Measurements from ENCODE around the gene RCL1.

The RCL1 gene

GRCh38 chr9:4798281-4799032 lies 5.7 kb downstream of the RCL1 start:
- Histone ChIP-seq H3K4me2 (ENCODE audit: insufficient read depth, low read length, poor library complexity, severe bottlenecking) (no peak overlapping the region), H3K36me3 (replicated peaks in 1 of 2; ENCODE audit: control insufficient read depth in 2 of 2, insufficient read depth in 2 of 2, low read length in 2 of 2) (no peaks in the 10 kb centered on the region), H4K91ac (ENCODE audit: low read depth, low read length, poor library complexity) (no peak overlapping the region), H2BK5ac (ENCODE audit: low read length) (no peak overlapping the region), H3K9ac (ENCODE audit: low read depth, low read length, poor library complexity) (no peak overlapping the region), H2AFZ (ENCODE audit: low read length) (no peak overlapping the region), H3K79me1 (ENCODE audit: low read depth, low read length) (peaks cover 2% of the 10 kb centered on the region), H3K27ac (replicated peaks; ENCODE audit: low read length) (no peak overlapping the region), H3K18ac (ENCODE audit: low read length) (no peak overlapping the region), H3K27me3 (ENCODE audit: control insufficient read depth in 3 of 3, insufficient read depth in 3 of 3, low read depth in 1 of 3, low read length in 3 of 3) (no peaks in the 10 kb centered on the region), H3K9me3 (replicated peaks in 1 of 2; ENCODE audit: control insufficient read depth in 2 of 2, insufficient read depth in 1 of 2, low read depth in 1 of 2, low read length in 2 of 2) (no peaks in the 10 kb centered on the region), H4K8ac (ENCODE audit: low read depth, low read length) (no peak overlapping the region), H3K4ac (ENCODE audit: low read length) (no peak overlapping the region), H3K4me1 (ENCODE audit: control insufficient read depth in 2 of 2, insufficient read depth in 1 of 2, low read depth in 1 of 2, low read length in 2 of 2) (peaks cover 0 to 13% of the 10 kb centered on the region in 2 donors), H2AK5ac (ENCODE audit: low read depth, low read length) (no peak overlapping the region), H2BK15ac (ENCODE audit: low read length) (no peak overlapping the region), H2BK12ac (ENCODE audit: low read length) (no peak overlapping the region), H2BK120ac (ENCODE audit: low read depth, low read length) (no peak overlapping the region), H3K4me3 (ENCODE audit: low read length in 2 of 2) (no peak overlapping the region), H3K14ac (ENCODE audit: low read length) (no peak overlapping the region), H3K23ac (ENCODE audit: low read depth, low read length, poor library complexity) (no peak overlapping the region)
- no peak for DNase-seq (ENCODE audit: low spot score)
- WGBS, 2 donors (ENCODE audit: extremely low coverage in 2 of 2, insufficient read length in 2 of 2, insufficient replicate concordance in 1 of 2), result no CpG with 5 or more reads among the region's 2 CpGs

- Histone ChIP-seq H3K9ac (ENCODE audit: low read depth, low read length, poor library complexity) (no peak overlapping the region), H3K14ac (ENCODE audit: low read length) (no peak overlapping the region), H2BK15ac (ENCODE audit: low read length) (no peak overlapping the region), H2AFZ (ENCODE audit: low read length) (no peak overlapping the region), H3K36me3 (replicated peaks in 1 of 2; ENCODE audit: control insufficient read depth in 2 of 2, insufficient read depth in 2 of 2, low read length in 2 of 2) (no peaks in the 10 kb centered on the region), H3K23ac (ENCODE audit: low read depth, low read length, poor library complexity) (no peak overlapping the region), H2BK5ac (ENCODE audit: low read length) (no peak overlapping the region), H2AK5ac (ENCODE audit: low read depth, low read length) (no peak overlapping the region), H2BK12ac (ENCODE audit: low read length) (no peak overlapping the region), H3K9me3 (replicated peaks in 1 of 2; ENCODE audit: control insufficient read depth in 2 of 2, insufficient read depth in 1 of 2, low read depth in 1 of 2, low read length in 2 of 2) (no peaks in the 10 kb centered on the region), H4K91ac (ENCODE audit: low read depth, low read length, poor library complexity) (no peak overlapping the region), H4K8ac (ENCODE audit: low read depth, low read length) (no peak overlapping the region), H3K4me3 (ENCODE audit: low read length in 2 of 2) (no peak overlapping the region), H3K4ac (ENCODE audit: low read length) (no peak overlapping the region), H2BK120ac (ENCODE audit: low read depth, low read length) (no peak overlapping the region), H3K18ac (ENCODE audit: low read length) (no peak overlapping the region), H3K4me1 (ENCODE audit: control insufficient read depth in 2 of 2, insufficient read depth in 1 of 2, low read depth in 1 of 2, low read length in 2 of 2) (peaks cover 0 to 9% of the 10 kb centered on the region in 2 donors), H3K27ac (replicated peaks; ENCODE audit: low read length) (no peak overlapping the region), H3K4me2 (ENCODE audit: insufficient read depth, low read length, poor library complexity, severe bottlenecking) (no peak overlapping the region), H3K27me3 (ENCODE audit: control insufficient read depth in 3 of 3, insufficient read depth in 3 of 3, low read depth in 1 of 3, low read length in 3 of 3) (no peaks in the 10 kb centered on the region), H3K79me1 (ENCODE audit: low read depth, low read length) (peaks cover 2% of the 10 kb centered on the region)
- no CpG with 5 or more reads among the region's 3 CpGs for WGBS, 2 donors (ENCODE audit: extremely low coverage in 2 of 2, insufficient read length in 2 of 2, insufficient replicate concordance in 1 of 2)
- no peak for DNase-seq (ENCODE audit: low spot score)
These were observed 6.3 kb downstream of the RCL1 start for GRCh38 chr9:4799033-4799430.

GRCh38 chr9:4799775-4800174 lies 7.0 kb downstream of the RCL1 start:
- H3K4ac ChIP-seq (ENCODE audit: low read length), result no peak overlapping the region
- H3K79me1 ChIP-seq (ENCODE audit: low read depth, low read length), result peaks cover 8% of the 10 kb centered on the region
- WGBS, 2 donors (ENCODE audit: extremely low coverage in 2 of 2, insufficient read length in 2 of 2, insufficient replicate concordance in 1 of 2), result no CpG with 5 or more reads among the region's 3 CpGs
- H3K23ac ChIP-seq (ENCODE audit: low read depth, low read length, poor library complexity), result no peak overlapping the region
- no peak overlapping the region for H2BK5ac ChIP-seq (ENCODE audit: low read length)
- no peak overlapping the region for H4K8ac ChIP-seq (ENCODE audit: low read depth, low read length)
- H3K36me3 ChIP-seq (replicated peaks in 1 of 2; ENCODE audit: control insufficient read depth in 2 of 2, insufficient read depth in 2 of 2, low read length in 2 of 2), result no peaks in the 10 kb centered on the region
- no peak overlapping the region for H3K4me2 ChIP-seq (ENCODE audit: insufficient read depth, low read length, poor library complexity, severe bottlenecking)
- H3K9ac ChIP-seq (ENCODE audit: low read depth, low read length, poor library complexity), result no peak overlapping the region
- no peak overlapping the region for H3K27ac ChIP-seq (replicated peaks; ENCODE audit: low read length)
- H4K91ac ChIP-seq (ENCODE audit: low read depth, low read length, poor library complexity), result no peak overlapping the region
- no peak overlapping the region for H2BK12ac ChIP-seq (ENCODE audit: low read length)
- H3K4me3 ChIP-seq (ENCODE audit: low read length in 2 of 2), result no peak overlapping the region
- H3K27me3 ChIP-seq (ENCODE audit: control insufficient read depth in 3 of 3, insufficient read depth in 3 of 3, low read depth in 1 of 3, low read length in 3 of 3), result no peaks in the 10 kb centered on the region
- H2AK5ac ChIP-seq (ENCODE audit: low read depth, low read length), result no peak overlapping the region
- H3K14ac ChIP-seq (ENCODE audit: low read length), result no peak overlapping the region
- DNase-seq (ENCODE audit: low spot score), result no peak
- no peaks in the 10 kb centered on the region for H3K9me3 ChIP-seq (replicated peaks in 1 of 2; ENCODE audit: control insufficient read depth in 2 of 2, insufficient read depth in 1 of 2, low read depth in 1 of 2, low read length in 2 of 2)
- no peak overlapping the region for H2BK120ac ChIP-seq (ENCODE audit: low read depth, low read length)
- peaks cover 0 to 6% of the 10 kb centered on the region in 2 donors for H3K4me1 ChIP-seq (ENCODE audit: control insufficient read depth in 2 of 2, insufficient read depth in 1 of 2, low read depth in 1 of 2, low read length in 2 of 2)
- H3K18ac ChIP-seq (ENCODE audit: low read length), result no peak overlapping the region
- no peak overlapping the region for H2AFZ ChIP-seq (ENCODE audit: low read length)
- no peak overlapping the region for H2BK15ac ChIP-seq (ENCODE audit: low read length)

- no peak overlapping the region for H2BK15ac ChIP-seq (ENCODE audit: low read length)
- H3K4me3 ChIP-seq (ENCODE audit: low read length in 2 of 2), result no peak overlapping the region
- peaks cover 2 to 3% of the 10 kb centered on the region in 2 donors for H3K9me3 ChIP-seq (replicated peaks in 1 of 2; ENCODE audit: control insufficient read depth in 2 of 2, insufficient read depth in 1 of 2, low read depth in 1 of 2, low read length in 2 of 2)
- DNase-seq (ENCODE audit: low spot score), result no peak
- peaks cover 10% of the 10 kb centered on the region for H3K79me1 ChIP-seq (ENCODE audit: low read depth, low read length)
- H3K14ac ChIP-seq (ENCODE audit: low read length), result no peak overlapping the region
- H3K4me2 ChIP-seq (ENCODE audit: insufficient read depth, low read length, poor library complexity, severe bottlenecking), result no peak overlapping the region
- H3K4ac ChIP-seq (ENCODE audit: low read length), result no peak overlapping the region
- H3K23ac ChIP-seq (ENCODE audit: low read depth, low read length, poor library complexity), result no peak overlapping the region
- no peak overlapping the region for H2BK12ac ChIP-seq (ENCODE audit: low read length)
- no peak overlapping the region for H4K8ac ChIP-seq (ENCODE audit: low read depth, low read length)
- WGBS, 2 donors (ENCODE audit: extremely low coverage in 2 of 2, insufficient read length in 2 of 2, insufficient replicate concordance in 1 of 2), result no CpG with 5 or more reads among the region's 6 CpGs
- H3K4me1 ChIP-seq (ENCODE audit: control insufficient read depth in 2 of 2, insufficient read depth in 1 of 2, low read depth in 1 of 2, low read length in 2 of 2), result peaks cover 0 to 6% of the 10 kb centered on the region in 2 donors
- no peak overlapping the region for H4K91ac ChIP-seq (ENCODE audit: low read depth, low read length, poor library complexity)
- H2AK5ac ChIP-seq (ENCODE audit: low read depth, low read length), result no peak overlapping the region
- H3K36me3 ChIP-seq (replicated peaks in 1 of 2; ENCODE audit: control insufficient read depth in 2 of 2, insufficient read depth in 2 of 2, low read length in 2 of 2), result no peaks in the 10 kb centered on the region
- H3K18ac ChIP-seq (ENCODE audit: low read length), result no peak overlapping the region
- H3K27me3 ChIP-seq (ENCODE audit: control insufficient read depth in 3 of 3, insufficient read depth in 3 of 3, low read depth in 1 of 3, low read length in 3 of 3), result no peaks in the 10 kb centered on the region
- no peak overlapping the region for H2BK120ac ChIP-seq (ENCODE audit: low read depth, low read length)
- no peak overlapping the region for H3K9ac ChIP-seq (ENCODE audit: low read depth, low read length, poor library complexity)
- H2AFZ ChIP-seq (ENCODE audit: low read length), result no peak overlapping the region
- H3K27ac ChIP-seq (replicated peaks; ENCODE audit: low read length), result no peak overlapping the region
- no peak overlapping the region for H2BK5ac ChIP-seq (ENCODE audit: low read length)
These were observed 8.4 kb downstream of the RCL1 start for GRCh38 chr9:4801156-4801555.

All from neuronal stem cell (in vitro differentiated cells).